ENCODE data around the gene CYBA. TPM values are rescaled to one million over a fixed set of nuclear protein-coding genes. Genes with fewer than 3 reads are reported as not detected.

CYBA gene
- total RNA-seq, 1 donor from 2014 or later, result 51.7 TPM

DNA sequence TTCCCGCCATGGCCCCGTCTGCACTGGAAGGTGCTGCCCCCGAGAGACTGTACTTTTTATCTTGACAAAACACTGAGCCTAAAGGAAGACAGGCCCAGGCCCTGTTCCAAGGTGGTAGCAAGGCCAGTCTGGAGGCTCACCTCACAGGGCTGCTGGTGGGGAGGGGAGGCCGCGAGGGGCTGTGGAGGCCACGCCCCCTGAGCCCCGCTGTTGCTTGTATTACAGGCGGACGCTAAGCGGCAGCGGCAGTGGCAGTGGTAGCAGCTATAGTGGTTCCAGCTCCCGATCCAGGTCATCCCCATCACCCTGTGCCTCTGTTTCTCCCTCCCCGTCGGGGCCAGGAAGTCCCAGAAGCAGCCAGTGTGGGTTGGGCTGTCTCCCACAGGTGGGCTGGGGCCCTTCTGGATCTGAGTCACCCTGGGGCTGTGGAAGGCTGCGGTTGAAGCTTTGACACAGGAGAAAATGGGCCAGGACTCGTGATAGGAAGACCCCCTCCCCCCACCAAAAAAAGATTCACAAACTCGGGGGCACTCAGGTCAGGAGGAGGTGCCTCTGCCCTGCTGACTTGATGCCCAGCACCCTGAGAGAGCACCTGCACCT is 25.8 kb downstream of the CYBA start:
- no peaks in the 10 kb centered on the region for H3K9me3 Mint-ChIP-seq (ENCODE audit: low read depth)
- no peak overlapping the region for H3K27ac Mint-ChIP-seq (ENCODE audit: unreplicated experiment)
- peaks cover 11% of the 10 kb centered on the region for H3K36me3 Mint-ChIP-seq (ENCODE audit: low read depth)

DNA sequence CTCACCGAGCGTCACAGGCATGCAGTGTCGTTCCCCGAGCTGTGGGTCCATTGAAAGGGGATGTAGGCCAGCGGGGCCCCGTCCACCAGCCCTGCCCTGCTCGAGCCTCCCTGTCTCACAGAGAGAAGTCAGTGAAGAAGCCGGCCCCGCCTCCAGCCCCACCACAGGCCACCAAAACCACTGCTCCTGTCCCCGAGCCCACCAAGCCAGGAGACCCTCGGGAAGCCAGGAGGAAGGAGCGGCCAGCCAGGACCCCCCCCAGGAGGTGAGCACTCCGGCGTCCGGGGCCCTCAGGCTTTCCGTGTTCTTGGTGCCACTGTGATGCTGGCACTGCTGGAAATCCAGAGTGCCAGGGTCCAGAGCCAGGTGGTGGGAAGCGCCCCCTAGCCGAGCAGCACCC is 26.4 kb downstream of the CYBA start:
- H3K9me3 Mint-ChIP-seq (ENCODE audit: low read depth), result no peaks in the 10 kb centered on the region
- no peak for DNase-seq (ENCODE audit: low spot score)
- H3K4me1 Mint-ChIP-seq (ENCODE audit: low read depth), result no peaks in the 10 kb centered on the region
- H3K36me3 Mint-ChIP-seq (ENCODE audit: low read depth), result peaks cover 11% of the 10 kb centered on the region
- no peak overlapping the region for H3K27ac Mint-ChIP-seq (ENCODE audit: unreplicated experiment)
- TF ChIP-seq, protein P1, sequence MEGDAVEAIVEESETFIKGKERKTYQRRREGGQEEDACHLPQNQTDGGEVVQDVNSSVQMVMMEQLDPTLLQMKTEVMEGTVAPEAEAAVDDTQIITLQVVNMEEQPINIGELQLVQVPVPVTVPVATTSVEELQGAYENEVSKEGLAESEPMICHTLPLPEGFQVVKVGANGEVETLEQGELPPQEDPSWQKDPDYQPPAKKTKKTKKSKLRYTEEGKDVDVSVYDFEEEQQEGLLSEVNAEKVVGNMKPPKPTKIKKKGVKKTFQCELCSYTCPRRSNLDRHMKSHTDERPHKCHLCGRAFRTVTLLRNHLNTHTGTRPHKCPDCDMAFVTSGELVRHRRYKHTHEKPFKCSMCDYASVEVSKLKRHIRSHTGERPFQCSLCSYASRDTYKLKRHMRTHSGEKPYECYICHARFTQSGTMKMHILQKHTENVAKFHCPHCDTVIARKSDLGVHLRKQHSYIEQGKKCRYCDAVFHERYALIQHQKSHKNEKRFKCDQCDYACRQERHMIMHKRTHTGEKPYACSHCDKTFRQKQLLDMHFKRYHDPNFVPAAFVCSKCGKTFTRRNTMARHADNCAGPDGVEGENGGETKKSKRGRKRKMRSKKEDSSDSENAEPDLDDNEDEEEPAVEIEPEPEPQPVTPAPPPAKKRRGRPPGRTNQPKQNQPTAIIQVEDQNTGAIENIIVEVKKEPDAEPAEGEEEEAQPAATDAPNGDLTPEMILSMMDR (IDR thresholded peaks at IDR 0.05), result no peak
- H3K4me3 Mint-ChIP-seq (ENCODE audit: unreplicated experiment), result no peak overlapping the region
- H3K27me3 Mint-ChIP-seq (ENCODE audit: low read depth), result no peaks in the 10 kb centered on the region

More for the DNA sequence above, 25.8 kb downstream of the CYBA start:
- no peaks in the 10 kb centered on the region for H3K4me1 Mint-ChIP-seq (ENCODE audit: low read depth)
- TF ChIP-seq, protein P1 (IDR thresholded peaks at IDR 0.05), result no peak
- no peak for DNase-seq (ENCODE audit: low spot score)
- no peaks in the 10 kb centered on the region for H3K27me3 Mint-ChIP-seq (ENCODE audit: low read depth)
- no peak overlapping the region for H3K4me3 Mint-ChIP-seq (ENCODE audit: unreplicated experiment)

DNA sequence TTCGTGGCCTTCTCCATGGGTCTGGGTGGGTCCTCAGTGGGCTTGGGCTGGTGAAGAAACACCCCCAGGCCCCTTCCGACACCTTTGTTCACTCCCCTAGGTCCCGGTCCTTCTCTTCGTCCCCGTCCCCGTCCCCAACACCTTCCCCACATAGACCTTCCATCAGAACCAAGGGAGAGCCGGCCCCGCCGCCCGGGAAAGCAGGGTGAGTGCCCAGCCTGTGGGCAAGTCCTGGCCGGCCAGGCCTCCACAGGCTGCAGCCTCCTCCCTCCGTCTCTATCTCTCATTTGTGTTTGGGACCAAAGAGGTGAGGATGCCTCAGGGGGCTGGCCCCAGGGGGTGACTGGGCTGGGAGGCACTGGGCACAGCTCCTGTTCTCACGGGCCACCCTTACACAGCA is 27.0 kb downstream of the CYBA start:
- peaks cover 11% of the 10 kb centered on the region for H3K36me3 Mint-ChIP-seq (ENCODE audit: low read depth)
- H3K9me3 Mint-ChIP-seq (ENCODE audit: low read depth), result no peaks in the 10 kb centered on the region

DNA sequence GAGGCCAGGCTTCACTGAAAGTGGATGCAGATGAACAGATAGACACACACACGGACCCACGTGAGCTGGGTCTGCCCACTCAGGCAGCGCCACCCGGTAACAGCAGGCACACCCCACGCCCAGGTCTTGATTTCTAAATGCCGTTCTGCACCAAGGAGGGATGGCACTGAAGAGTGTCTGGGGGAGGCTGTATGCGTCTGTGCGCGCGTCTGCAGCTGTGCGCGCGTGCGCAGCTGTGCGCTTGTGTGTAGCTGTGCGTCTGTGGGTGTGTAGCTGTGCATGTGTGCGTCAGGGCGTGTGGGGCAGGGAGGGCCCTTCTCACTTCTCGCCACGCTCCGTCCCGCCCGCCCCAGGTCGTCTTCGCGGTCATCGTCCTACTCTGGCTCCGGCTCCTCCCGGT is 28.0 kb downstream of the CYBA start:
- Mint-ChIP-seq H3K27ac (ENCODE audit: unreplicated experiment) (no peak overlapping the region), H3K4me3 (ENCODE audit: unreplicated experiment) (no peak overlapping the region), H3K27me3 (ENCODE audit: low read depth) (no peaks in the 10 kb centered on the region), H3K36me3 (ENCODE audit: low read depth) (peaks cover 11% of the 10 kb centered on the region), H3K9me3 (ENCODE audit: low read depth) (no peaks in the 10 kb centered on the region), H3K4me1 (ENCODE audit: low read depth) (peaks cover 3% of the 10 kb centered on the region)
- TF ChIP-seq, protein P1 (IDR thresholded peaks at IDR 0.05), result no peak
- no peak for DNase-seq (ENCODE audit: low spot score)

More for the DNA sequence above, 27.0 kb downstream of the CYBA start:
- peak; percentile 80 for DNase-seq (ENCODE audit: low spot score)
- no peak overlapping the region for H3K4me3 Mint-ChIP-seq (ENCODE audit: unreplicated experiment)
- H3K27me3 Mint-ChIP-seq (ENCODE audit: low read depth), result no peaks in the 10 kb centered on the region
- no peak overlapping the region for H3K27ac Mint-ChIP-seq (ENCODE audit: unreplicated experiment)
- TF ChIP-seq, protein P1 (IDR thresholded peaks at IDR 0.05), result no peak
- H3K4me1 Mint-ChIP-seq (ENCODE audit: low read depth), result no peaks in the 10 kb centered on the region

DNA sequence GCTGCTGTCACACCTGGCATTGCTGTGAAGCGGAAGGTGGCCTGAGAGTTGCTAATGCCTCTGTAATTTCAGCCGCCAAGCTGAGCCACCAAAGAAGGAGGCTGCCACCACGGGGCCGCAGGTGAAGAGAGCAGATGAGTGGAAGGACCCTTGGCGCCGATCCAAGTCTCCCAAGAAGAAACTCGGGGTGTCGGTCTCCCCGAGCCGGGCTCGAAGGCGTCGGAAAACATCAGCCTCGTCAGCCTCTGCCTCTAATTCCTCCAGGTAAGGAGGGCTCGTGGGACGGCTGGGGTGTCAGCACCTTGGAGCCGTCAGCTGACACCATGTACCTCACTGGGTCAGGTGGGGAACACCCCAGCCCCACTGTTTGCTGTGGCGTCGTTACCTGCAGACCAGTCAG is 28.7 kb downstream of the CYBA start:
- H3K9me3 Mint-ChIP-seq (ENCODE audit: low read depth), result no peaks in the 10 kb centered on the region
- no peak overlapping the region for H3K4me3 Mint-ChIP-seq (ENCODE audit: unreplicated experiment)
- H3K27ac Mint-ChIP-seq (ENCODE audit: unreplicated experiment), result no peak overlapping the region
- H3K27me3 Mint-ChIP-seq (ENCODE audit: low read depth), result no peaks in the 10 kb centered on the region
- H3K36me3 Mint-ChIP-seq (ENCODE audit: low read depth), result peaks cover 7% of the 10 kb centered on the region
- H3K4me1 Mint-ChIP-seq (ENCODE audit: low read depth), result peaks cover 3% of the 10 kb centered on the region
- no peak for DNase-seq (ENCODE audit: low spot score)
- TF ChIP-seq, protein P1 (IDR thresholded peaks at IDR 0.05), result no peak

Measured in chondrocyte (in vitro differentiated cells).